HG02981 (cell line): ENCODE data around the gene METRNL.

Experiments used
- ATAC-seq: cut with Tn5 transposase; IDR thresholded peaks from one replicate; pipeline ENCODE4 v1.9.1; 2021; ENCODE audit warnings: mild to moderate bottlenecking, moderate library complexity; ENCODE audit not compliant: unreplicated experiment

METRNL gene

DNA sequence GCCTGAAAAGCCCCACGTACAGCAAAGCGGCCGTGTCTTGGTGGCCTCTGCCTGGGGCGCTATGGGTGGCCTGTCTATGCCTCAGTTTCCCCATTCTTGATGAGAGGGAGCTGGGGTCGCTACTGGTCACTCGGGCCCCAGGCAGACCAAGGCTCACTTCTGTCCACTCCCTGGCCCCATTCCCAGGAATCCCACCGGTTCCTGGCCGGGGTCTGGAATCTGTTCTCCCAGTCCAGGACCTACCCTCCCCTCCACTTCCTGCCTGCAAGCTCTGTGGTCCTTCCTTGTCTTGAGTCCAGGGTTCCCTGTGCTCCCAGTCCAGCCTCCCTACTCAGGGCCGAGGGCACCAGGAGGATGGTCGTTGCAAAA, 24.5 kb downstream of the METRNL start:
- ATAC-seq, result no peak

DNA sequence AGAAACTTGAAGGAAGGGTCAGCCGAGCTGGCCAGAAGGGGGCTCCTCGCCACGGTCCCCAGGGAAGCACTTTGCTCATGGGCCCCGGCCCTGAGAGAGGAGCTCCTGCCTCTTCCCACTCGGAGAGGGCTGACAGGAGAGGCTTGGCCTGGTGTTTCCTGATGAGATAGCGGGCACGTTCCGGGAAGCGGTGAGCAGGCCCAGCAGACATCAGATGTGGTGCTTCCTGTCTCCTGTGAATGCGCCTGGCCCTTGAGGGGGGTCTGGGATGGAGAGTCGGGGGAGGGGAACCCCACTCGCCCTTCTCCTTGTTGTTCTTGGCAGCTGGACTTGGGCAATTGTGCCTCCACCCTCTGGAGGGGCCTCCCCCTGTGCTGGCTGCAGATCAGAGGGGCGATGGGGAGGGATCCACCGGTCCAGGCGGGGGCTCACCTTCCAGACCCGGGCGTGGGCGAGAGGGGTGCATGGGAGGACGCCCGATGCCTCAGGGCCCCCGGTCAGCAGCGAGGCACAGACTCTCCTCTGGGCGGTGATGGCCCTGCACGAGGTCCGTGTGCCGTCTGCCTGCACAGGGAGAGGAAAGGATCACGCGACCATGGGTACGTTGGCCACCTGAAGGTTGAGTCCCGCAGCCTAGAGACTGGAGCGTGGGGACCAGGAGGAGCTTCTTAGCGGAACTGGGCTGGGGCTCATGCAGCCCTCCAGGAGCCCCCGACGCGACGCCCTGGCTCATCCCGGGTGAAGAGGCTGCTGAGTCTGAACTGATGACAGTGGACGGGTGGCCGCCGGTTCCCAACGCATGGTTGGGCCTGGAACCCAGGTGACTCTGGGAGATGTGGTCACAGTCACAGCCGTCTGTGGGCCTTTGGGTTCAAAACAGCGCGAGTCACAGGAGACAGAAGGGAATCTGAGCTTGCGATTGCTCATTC, 25.4 kb downstream of the METRNL start:
- ATAC-seq, result no peak

DNA sequence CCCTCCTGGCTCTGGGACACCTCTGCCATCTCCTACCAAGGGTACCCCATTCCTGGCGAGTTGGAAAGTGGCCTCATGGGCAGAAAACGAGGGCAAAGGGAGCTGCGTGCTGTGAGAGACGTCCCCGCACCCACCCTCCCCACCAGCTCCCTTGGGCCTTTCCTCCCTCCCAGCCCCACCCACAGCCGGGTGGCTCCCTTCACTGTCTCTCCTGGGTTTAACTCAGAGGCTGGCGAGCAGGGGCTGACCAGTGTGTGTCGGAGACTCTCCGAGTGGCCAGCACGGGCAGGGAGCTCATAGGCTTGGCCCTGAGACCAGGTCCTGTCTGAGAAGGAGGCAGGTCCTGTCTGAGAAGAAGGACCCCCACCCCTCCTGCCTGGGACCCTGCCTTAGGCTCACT, 26.1 kb downstream of the METRNL start:
- ATAC-seq, result no peak

DNA sequence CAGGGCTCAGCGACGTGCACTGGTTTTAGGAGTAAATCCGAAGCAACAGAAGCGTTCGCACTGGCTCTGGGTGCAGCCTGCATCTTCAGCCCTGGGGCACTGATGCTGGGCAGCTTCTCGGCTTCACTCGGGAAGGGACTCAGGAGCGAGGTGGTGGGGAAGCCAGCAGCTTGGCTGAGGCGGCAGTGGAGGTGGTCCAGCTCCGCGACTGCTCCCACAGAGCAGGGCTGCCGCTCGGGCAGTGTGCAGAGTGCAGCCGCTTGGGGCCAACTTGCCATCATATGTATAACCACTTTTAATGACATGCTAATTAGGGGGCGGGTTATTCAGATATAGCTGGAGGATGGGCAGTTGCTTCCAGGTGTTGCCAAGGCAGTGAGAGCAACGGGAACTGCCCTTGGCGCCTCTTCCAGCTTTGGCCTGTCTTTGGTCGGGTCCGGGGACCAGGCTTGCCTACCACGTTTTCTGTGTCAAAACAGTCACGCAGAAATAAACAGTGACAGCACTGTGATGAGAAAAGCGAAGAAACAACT, 26.7 kb downstream of the METRNL start:
- ATAC-seq, result no peak

DNA sequence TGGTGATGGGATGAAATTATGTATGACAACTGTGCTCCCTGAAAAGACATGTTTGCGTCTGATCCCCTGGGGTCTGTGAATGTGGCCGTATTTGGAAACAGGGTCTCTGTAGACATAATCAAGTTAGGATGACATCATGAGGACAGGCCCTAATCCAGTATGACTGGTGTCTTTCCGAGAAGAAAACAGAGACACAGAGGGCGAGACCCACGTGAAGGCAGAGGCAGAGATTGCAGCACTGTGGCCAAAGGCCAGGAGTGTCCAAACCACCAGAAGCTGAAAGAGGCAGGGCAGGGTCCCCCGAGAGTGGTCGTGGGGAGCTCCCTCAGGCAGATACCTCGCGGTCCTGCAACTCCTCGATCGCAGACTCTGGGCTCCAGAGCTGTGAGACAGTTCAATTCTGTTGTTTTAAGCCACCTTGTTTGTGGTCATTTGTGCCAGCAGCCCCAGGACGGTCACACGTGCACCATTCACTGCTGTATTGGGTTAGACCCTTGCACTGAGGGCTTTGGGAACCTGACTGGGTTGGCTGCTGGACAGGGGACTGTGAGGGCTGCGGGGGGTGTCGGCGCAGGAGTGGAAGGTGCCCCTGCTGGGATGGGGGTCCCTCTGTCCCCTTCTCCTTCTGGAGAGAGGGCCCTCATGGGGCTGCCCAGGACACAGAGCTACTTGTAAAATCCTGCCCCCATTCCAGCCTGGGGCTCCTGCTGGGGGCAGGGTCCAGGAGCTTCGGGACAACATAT, 27.7 kb downstream of the METRNL start:
- no peak for ATAC-seq

DNA sequence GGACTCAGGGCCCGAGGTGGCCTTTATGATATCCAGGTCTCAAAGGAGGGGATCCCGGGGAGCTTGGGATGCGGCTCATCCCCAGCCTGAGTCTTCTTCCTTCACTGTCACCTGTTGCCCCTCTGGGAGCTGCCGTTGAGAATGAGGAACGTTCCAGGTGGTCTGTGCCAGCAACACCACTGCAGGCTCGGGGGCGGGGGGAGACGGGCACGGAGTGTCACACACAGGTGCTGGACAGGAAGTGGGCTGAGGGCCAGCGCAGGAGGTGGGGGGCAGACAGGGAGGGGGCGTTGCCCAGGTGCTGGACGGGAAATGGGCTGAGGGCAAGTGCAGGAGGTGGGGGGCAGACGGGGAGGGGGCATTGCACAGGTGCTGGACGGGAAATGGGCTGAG, 28.2 kb downstream of the METRNL start:
- ATAC-seq, result no peak

DNA sequence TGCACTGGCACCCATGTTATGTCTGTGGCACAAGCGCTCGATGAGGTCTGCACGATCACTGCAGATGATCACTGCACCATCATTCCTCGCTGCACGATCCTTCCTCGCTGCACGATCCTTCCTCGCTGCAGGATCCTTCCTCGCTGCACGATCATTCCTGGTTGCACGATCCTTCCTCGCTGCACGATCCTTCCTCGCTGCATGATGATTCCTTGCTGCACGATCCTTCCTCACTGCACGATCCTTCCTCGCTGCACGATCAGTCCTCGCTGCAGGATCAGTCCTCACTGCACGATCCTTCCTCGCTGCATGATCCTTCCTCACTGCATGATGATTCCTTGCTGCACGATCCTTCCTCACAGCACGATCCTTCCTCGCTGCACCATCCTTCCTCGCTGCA, 29.3 kb downstream of the METRNL start:
- no peak for ATAC-seq

DNA sequence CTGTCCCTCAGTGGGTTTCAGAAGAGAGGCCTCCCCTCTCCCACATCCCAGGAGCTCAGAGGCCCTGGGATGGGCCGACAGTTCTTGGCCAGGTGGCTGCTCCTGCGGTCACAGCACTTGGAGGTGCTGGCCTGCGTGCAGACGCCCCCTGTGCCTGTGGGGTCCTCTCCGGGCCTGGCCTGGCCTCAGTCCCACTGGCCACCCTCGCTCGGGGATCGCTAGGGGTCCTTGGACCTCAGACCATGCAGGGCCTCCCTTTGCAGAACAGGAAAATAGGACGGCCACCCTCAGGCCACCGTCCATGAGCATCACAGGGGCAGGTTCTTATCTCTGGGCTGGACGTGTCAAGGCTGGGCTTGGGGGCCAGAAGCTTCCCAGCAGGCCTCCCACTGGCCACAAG, 30.0 kb downstream of the METRNL start:
- no peak for ATAC-seq

DNA sequence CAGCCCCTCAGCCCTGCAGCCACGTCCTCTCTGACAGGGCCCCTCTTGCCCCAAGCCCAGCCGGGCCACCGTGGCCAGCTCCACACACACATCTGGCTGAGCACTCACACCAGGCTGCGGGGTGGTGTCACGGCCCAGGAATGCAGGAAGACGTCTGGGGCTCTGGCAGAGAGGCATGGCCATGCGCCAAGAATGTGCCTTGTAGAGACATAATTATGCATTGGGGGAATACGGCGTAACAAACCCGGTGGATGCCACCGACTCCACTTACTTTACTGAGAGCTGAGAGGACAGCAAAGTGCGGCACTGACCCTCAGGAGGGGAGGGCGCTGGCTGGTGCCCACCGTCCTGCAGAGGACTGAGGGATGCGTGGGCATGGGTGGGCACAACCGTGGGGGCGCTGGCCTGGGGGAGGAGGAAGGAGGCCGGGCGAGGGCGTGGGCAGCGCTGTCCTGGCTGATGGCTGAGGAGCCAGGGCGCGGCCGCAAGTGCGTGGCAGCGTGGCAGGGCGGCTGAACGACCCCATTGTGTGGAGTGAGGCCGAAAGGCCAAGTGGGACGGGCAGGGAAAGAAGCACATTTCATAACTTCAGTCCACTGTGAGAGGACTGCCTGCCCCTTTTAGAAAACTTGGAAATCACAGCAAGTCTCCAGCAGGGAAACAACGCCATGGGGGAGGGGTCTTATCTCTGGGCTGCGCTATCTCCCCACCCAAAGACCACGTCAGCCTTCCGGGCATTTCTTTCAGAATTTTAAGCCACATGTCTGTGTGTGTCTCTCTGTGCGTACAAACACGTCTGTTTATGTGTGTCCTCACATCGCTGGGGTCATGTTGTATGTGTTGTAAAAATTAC, 30.6 kb downstream of the METRNL start:
- ATAC-seq, result no peak

DNA sequence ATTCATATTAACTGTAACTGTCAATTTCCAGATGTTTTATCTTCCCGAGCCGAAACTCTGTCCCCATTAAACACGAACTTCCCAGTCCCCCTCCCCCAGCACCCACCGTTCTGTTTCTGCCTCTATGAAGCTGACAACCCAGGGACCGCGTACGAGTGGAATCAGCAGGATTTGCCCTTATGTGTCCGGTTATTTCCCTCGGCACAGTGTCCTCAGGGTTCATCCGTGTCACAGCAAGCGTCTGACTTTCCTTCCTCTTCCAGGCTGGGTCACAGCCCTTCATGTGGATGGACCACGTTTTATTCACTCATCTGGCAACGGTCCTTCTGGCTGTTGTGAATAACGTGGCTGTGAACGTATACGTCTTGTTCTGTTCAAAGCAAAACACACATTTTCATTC, 31.3 kb downstream of the METRNL start:
- no peak for ATAC-seq

DNA sequence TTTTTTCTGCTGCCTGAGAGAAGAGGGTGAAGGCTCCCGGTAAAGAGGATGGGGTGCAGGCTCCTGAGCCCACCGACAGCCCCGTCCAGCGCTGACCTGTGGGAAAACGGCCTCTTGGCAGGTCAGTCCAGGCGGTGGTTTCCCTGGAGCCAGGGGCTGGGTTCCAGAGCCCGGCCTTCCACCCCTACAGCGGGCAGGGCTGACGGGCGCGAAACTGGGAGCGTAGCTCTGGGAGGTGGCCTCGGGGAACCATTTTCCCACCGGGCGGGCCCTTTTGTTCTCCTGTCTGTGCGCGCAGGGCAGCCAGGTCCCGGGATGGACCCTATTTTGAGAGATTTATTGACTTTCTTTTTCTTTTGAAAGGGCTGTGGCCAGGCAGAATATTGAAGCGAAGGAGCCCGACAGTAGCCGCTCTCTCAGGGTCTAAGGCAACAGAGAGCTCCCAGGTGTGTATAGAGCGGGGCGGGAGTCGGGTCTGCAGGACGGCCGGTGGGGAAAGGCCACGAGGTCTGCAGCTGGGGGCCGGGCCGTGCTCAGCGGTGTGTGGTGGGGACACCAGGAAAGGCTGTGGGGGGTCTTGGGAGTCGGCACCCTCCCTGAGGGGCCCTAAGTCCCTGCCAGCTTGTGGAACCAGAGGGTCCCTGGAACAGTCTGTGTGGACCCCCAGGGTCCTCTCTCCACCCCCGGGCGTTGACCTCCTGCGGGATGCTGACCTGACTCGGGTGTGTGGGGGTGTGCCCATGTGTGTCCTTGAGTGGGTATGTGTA, 32.3 kb downstream of the METRNL start:
- no peak for ATAC-seq

DNA sequence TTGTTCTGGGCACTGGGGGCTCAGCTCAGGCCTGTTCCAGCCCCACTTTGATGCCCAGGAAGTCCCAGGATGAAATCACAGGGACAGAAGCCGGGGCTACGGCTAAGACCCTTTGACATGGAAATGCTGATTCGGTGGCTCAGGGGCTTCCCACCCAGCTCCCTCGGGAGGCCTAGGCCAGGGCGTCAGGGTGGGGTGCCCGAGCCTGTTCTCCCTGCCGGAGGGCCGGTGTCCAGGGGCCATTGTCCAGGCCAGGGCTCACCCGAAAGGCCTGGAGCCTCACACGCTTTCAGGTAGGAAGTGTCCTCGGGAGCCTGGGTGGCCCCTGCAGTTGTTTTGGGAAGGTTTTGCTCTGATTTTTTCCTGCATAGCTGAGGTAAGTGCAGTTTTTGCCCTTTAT, 34.0 kb downstream of the METRNL start:
- ATAC-seq, result no peak

DNA sequence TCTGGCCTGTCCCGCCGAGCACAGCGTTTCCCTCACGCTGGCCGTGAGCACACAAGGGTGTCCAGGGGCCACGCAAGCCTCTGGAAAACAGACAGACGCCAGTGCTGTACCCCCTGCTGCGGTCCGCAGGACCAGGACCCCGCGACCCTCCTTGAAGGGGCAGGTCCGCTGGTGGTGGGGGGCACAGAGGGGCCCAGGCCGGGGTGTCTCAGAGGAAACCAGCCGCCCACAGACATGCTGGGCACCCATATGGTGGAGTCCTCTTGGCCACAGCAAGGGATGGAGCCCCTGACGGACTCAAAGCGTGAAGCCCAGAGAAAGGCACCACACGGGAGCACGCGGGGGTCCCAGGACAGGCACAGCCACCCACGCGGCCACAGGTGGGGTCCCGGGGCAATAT, 34.4 kb downstream of the METRNL start:
- no peak for ATAC-seq

DNA sequence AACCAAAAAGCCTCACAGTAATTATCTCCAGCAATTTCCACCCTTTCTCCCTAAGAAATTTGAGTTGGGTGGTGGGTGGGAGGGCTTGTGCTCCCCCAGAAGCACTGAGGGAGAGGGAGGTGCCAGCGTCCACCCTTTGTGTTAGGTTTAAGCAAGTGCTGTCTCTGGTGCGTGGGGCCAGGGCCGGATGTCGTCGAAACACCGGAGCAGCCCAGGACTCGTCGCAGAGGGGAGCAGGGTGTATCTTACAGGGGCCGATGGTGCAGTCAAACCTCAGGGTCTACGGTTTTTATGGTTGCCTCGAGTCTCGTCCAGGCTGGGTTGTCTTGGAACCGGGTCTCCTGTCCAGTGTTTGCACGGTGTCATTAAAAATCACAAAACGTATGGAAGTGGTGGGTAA, 35.3 kb downstream of the METRNL start:
- ATAC-seq, result no peak

DNA sequence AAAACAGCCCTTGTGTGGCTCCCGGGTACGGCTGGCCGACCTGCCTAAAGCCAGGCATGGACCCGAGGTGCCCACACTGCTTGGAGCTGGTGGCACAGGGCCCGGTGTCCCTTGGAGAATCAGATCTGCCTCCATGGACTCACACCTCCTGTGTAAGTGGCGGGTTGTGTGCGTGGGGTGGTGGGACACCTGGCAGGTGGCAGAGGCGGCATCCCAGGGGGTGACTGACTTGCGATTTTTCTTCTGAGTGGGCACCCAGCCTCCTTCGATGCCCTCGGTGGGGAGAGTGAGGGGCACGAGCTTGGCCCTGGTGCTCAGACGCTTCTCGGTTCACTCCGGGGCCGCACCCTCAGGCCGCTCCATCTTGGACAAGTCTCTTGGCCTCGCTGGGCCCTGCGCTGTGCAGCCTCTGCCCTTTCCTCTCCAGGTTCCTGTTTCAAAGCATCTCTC, 35.8 kb downstream of the METRNL start:
- no peak for ATAC-seq

DNA sequence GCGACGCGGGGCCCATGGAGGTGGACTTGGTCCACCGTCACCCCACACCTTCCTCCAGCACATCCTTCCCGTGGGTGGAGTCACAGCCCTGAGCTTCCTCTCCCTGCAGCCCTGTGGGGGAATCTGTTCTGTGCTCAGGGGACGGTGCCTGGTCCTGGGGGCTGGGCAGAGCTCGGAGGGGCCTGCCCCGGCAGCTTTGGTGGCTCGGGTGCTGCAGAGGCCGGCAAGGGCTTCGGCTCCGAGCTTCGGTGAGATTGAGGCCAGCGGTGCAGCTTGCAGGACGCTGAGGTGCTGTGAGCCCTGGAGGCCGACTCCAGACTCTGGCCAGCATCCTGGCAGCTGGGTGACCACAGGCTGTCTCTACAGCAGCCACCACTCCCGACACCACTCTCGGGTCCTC, 36.4 kb downstream of the METRNL start:
- no peak for ATAC-seq

DNA sequence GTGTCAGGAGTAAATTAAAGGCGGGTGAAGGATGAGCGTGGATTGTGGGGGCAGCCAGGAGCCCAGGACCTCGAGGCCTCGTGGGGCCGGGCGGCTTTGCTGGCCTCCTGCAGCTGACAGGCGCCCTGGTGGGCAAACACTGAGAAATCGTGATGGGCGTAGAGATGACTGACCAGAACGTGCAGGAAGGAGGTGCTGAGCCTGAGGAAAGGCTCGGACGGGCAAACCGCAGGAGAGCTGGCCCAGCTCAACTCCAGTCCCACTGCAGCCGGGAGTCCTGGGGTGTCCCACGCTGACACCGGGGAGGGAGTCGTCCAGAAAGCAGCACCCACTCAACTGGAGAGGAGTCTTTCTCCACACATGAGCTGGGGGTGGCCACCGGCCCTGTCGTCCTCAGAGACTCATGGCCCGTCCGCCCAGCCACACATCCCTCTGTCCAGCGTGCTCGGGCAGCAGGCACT, 36.9 kb downstream of the METRNL start:
- ATAC-seq, result no peak

DNA sequence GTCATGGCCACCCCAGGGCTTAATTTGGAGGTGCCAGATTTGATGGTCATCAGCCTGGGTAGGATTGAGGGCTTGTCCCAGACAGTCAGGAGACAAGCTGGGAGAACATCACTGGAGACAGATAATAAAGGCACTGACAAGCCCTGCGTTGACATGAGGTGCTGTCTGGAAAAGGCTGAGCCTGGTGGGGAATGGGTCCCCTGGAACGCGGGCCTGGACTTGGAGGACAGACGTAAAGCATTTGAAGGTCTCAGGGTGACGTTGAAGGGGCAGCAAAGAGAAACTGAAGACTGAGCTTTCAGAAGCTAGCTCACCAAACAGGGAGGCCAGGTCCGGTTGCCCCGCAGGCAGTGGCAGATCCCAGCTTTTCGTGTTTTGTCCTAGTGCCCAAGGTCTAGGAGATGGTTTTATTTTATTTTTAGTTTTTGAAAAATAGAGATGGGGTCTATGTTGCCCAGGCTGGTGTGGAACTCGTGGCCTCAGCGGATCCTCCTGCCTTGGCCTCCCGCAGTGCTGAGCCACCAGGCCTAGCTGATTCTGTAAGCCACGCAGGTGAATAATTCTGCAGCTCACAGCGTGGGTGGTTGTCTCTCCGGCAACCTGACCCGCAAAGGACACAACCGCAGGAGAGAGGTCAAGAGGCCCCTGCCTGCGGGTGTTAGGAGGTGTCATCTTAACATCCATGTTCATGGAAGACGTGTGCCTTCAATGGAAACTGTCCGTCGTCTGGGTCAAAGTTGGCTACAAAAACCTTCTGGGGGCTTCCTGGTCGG, 37.6 kb downstream of the METRNL start:
- ATAC-seq, result no peak

DNA sequence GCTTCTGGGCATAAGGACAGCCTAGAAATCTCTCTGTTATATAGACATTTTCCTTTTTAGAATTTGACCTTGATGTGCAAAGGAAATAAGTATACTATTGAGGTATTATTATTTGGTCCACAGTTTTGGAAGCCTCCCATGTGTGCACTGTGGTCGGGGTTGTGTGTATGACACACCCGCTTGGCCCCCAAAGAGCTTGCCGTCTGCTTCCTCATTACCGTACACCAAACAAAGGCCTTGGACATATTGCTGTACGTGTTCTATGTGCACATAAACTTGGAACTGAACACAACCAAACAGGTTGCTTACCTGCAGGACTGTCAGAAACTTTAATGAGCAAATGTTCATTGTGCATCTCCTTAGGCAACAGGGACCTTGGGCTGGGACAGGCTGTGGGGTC, 38.2 kb downstream of the METRNL start:
- no peak for ATAC-seq
